Neuronal stem cell (in vitro differentiated cells): Measurements from ENCODE around the gene PPP1R3D.
"Not testable (repeated sequence)": the region's sequence is repeated elsewhere in the genome, so short reads cannot be mapped to it uniquely, and the experiment has no call there.

Experiments
- DNase-seq: peaks from one replicate; pipeline ENCODE4 v3.0.0-alpha.2; 2013; ENCODE audit warnings: low spot score
- H2AFZ ChIP-seq: one replicate; pipeline ENCODE4 v1.6.1; 2013; ENCODE audit warnings: mild to moderate bottlenecking, low read length, inconsistent platforms
- H2AK5ac ChIP-seq: 2 replicates; pipeline ENCODE4 v1.6.1; 2013; ENCODE audit warnings: low read depth, mild to moderate bottlenecking, inconsistent platforms, low read length, moderate library complexity, mixed read lengths
- H2BK120ac ChIP-seq: 2 replicates; pipeline ENCODE4 v1.6.1; 2013; ENCODE audit warnings: low read depth, mild to moderate bottlenecking, inconsistent platforms, low read length, moderate library complexity, mixed read lengths
- H2BK12ac ChIP-seq: one replicate; pipeline ENCODE4 v1.6.1; 2013; ENCODE audit warnings: low read length, inconsistent platforms
- H2BK15ac ChIP-seq: 2 replicates; pipeline ENCODE4 v1.6.1; 2013; ENCODE audit warnings: mild to moderate bottlenecking, low read length, inconsistent platforms, mixed read lengths
- H2BK5ac ChIP-seq: one replicate; pipeline ENCODE4 v1.6.1; 2013; ENCODE audit warnings: inconsistent platforms, mild to moderate bottlenecking, low read length, moderate library complexity
- H3K14ac ChIP-seq: one replicate; pipeline ENCODE4 v1.6.1; 2013; ENCODE audit warnings: low read length, inconsistent platforms
- H3K18ac ChIP-seq: 2 replicates; pipeline ENCODE4 v1.6.1; 2013; ENCODE audit warnings: low read length, inconsistent platforms
- H3K23ac ChIP-seq: 2 replicates; pipeline ENCODE4 v1.6.1; 2013; ENCODE audit warnings: low read depth, mild to moderate bottlenecking, mixed read lengths, low read length, inconsistent platforms; ENCODE audit not compliant: poor library complexity
- H3K27ac ChIP-seq: replicated peaks from 3 replicates; pipeline ENCODE4 v1.5.1; 2013; ENCODE audit warnings: low read length, inconsistent platforms
- H3K27me3 ChIP-seq, 3 experiments: 2 replicates each; pipeline ENCODE4 v1.6.1; 2013; ENCODE audit warnings: low read length in 3 of 3, mild to moderate bottlenecking in 2 of 3, inconsistent platforms in 1 of 3, low read depth in 1 of 3, mixed read lengths in 1 of 3, moderate library complexity in 1 of 3; ENCODE audit not compliant: control insufficient read depth in 3 of 3, insufficient read depth in 3 of 3
- H3K36me3 ChIP-seq, 2 donors: replicated peaks in 1 of 2; 2 replicates each; pipeline ENCODE4 v1.6.1; 2013; ENCODE audit warnings: low read length in 2 of 2; ENCODE audit not compliant: control insufficient read depth in 2 of 2, insufficient read depth in 2 of 2
- H3K4ac ChIP-seq: 2 replicates; pipeline ENCODE4 v1.6.1; 2013; ENCODE audit warnings: inconsistent platforms, mild to moderate bottlenecking, low read length, moderate library complexity
- H3K4me1 ChIP-seq, 2 donors: 1 replicate in 1 of 2; 2 replicates in 1 of 2; pipeline ENCODE4 v1.6.1; 2013; ENCODE audit warnings: low read length in 2 of 2, low read depth in 1 of 2; ENCODE audit not compliant: control insufficient read depth in 2 of 2, insufficient read depth in 1 of 2
- H3K4me2 ChIP-seq: one replicate; pipeline ENCODE4 v1.6.1; 2013; ENCODE audit warnings: mild to moderate bottlenecking, low read length, inconsistent platforms; ENCODE audit not compliant: insufficient read depth, poor library complexity, severe bottlenecking
- H3K4me3 ChIP-seq, 2 donors: 2 replicates each; pipeline ENCODE4 v1.5.1; 2013; ENCODE audit warnings: low read length in 2 of 2, mild to moderate bottlenecking in 2 of 2, inconsistent platforms in 1 of 2, moderate library complexity in 1 of 2
- H3K79me1 ChIP-seq: one replicate; pipeline ENCODE4 v1.6.1; 2013; ENCODE audit warnings: low read depth, mild to moderate bottlenecking, inconsistent platforms, low read length, moderate library complexity
- H3K9ac ChIP-seq: one replicate; pipeline ENCODE4 v1.6.1; 2013; ENCODE audit warnings: mild to moderate bottlenecking, low read depth, low read length, inconsistent platforms; ENCODE audit not compliant: poor library complexity
- H3K9me3 ChIP-seq, 2 donors: replicated peaks in 1 of 2; 2 replicates each; pipeline versions ENCODE3 to v1.6.1; 2013; ENCODE audit warnings: low read length in 2 of 2, mild to moderate bottlenecking in 2 of 2, inconsistent platforms in 1 of 2, low read depth in 1 of 2, mixed read lengths in 1 of 2, moderate library complexity in 1 of 2; ENCODE audit not compliant: control insufficient read depth in 2 of 2, insufficient read depth in 1 of 2
- H4K8ac ChIP-seq: one replicate; pipeline ENCODE4 v1.6.1; 2013; ENCODE audit warnings: low read depth, mild to moderate bottlenecking, inconsistent platforms, low read length, moderate library complexity
- H4K91ac ChIP-seq: one replicate; pipeline ENCODE4 v1.6.1; 2013; ENCODE audit warnings: low read length, low read depth, mild to moderate bottlenecking, inconsistent platforms; ENCODE audit not compliant: poor library complexity
- WGBS, 2 donors: extraction: QIAGEN DNeasy Blood & Tissue Kit; methylation state at CpG; one replicate each; pipeline ENCODE4 v1.1.7; 2013; ENCODE audit warnings: missing lambda C conversion rate in 2 of 2, mixed read lengths in 1 of 2; ENCODE audit not compliant: insufficient read length in 2 of 2, insufficient replicate concordance in 1 of 2; ENCODE audit errors: extremely low coverage in 2 of 2; 5-methylcytosine and 5-hydroxymethylcytosine counted together

Gene PPP1R3D

DNA sequence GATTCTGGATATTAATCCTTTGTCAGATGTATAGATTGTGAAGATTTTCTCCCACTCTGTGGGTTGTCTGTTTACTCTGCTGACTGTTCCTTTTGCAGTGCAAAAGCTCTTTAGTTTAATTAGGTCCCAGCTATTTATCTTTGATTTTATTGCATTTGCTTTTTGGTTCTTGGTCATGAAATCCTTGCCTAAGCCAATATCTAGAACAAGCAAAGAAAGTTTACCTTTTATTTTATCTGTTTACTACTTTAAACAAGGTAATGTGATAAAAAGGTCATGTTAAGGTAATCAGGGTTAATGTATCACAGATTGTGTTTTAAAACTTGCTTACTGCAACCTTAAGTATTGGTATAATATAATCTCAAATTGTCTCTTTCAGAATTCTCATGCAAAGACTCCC, 17.5 kb upstream of the PPP1R3D start:
- H3K18ac ChIP-seq, H2BK120ac ChIP-seq, H3K23ac ChIP-seq, H2AFZ ChIP-seq, H3K27me3 ChIP-seq, H3K36me3 ChIP-seq, H3K4me1 ChIP-seq, H3K27ac ChIP-seq, H3K9me3 ChIP-seq, H3K4me3 ChIP-seq, H2BK15ac ChIP-seq, H2BK12ac ChIP-seq, H2BK5ac ChIP-seq, H2AK5ac ChIP-seq, H3K4ac ChIP-seq, H3K79me1 ChIP-seq, H3K4me2 ChIP-seq, H3K14ac ChIP-seq, H3K9ac ChIP-seq, H4K8ac ChIP-seq, DNase-seq, H4K91ac ChIP-seq: not testable (repeated sequence)

DNA sequence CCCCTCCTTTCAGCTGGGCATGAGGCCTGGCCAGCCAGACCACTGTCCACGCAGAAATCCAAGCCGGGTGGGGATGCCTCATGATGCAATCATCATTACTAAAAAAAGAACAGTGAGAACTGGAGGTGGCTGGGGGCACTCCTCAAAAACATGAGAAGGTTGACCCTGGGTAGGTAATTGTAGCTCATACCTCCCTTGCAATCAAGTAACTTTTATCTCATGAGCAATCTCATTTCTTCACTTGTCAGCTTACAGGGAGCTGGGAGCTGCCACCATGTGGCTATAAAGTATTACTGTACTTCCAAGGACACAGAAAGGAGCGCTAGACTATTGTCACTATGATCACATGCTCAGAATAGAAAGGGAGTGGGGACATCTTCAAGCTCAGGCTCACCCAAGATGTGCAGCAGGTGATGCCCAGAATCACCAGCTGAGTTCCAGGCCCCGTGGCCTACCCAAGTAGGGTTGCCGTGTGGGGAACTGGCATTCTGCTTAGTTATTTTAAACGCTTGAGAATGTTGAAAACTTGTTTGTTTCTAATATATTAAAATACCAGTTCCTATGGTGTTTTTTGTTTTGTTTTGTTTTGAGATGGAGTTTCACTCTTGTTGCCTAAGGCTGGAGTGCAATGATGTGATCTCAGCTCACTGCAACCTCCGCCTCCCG, 15.2 kb upstream of the PPP1R3D start:
- Histone ChIP-seq H3K23ac (no peak overlapping the region), H3K79me1 (no peaks in the 10 kb centered on the region), H3K27ac (no peak overlapping the region), H2AFZ (no peak overlapping the region), H3K4ac (no peak overlapping the region), H4K91ac (no peak overlapping the region), H3K36me3 (no peaks in the 10 kb centered on the region), H3K18ac (no peak overlapping the region), H2BK120ac (no peak overlapping the region), H3K4me2 (no peak overlapping the region), H2BK12ac (no peak overlapping the region), H3K9me3 (no peaks in the 10 kb centered on the region), H2BK15ac (no peak overlapping the region), H4K8ac (no peak overlapping the region), H2BK5ac (no peak overlapping the region), H3K4me3 (no peak overlapping the region), H3K27me3 (no peaks in the 10 kb centered on the region), H3K14ac (no peak overlapping the region), H3K4me1 (peaks cover 0 to 5% of the 10 kb centered on the region in 2 donors), H3K9ac (no peak overlapping the region), H2AK5ac (no peak overlapping the region)
- DNase-seq: no peak
- WGBS, 2 donors: no CpG with 5 or more reads among the region's 8 CpGs

DNA sequence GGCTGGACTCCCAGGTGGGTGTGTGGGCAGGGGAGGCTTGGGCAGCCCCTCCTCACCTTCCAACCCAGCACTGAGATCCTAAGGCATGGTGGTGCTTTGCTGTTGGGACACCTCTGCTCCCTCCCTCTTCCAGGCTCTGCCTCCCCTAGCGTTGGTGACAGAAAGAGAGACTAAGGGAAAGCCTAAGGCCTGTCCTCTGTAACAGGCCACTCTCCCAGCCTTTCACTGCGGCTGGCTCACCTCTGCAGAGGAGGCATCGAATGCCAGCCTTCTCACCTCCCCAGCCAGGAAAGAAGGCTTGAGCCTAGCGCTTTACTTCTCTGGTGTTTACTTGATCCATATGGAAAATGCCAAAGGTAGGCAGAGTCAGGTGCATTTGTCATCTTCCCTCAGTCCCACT, 14.6 kb upstream of the PPP1R3D start:
- H3K79me1 ChIP-seq: no peaks in the 10 kb centered on the region
- H3K4ac ChIP-seq: no peak overlapping the region
- no peak for DNase-seq
- H3K4me1 ChIP-seq: peaks cover 0 to 5% of the 10 kb centered on the region in 2 donors
- whole genome bisulfite sequencing, 2 donors: no CpG with 5 or more reads among the region's 4 CpGs
- H3K23ac ChIP-seq: no peak overlapping the region
- H3K27ac ChIP-seq: no peak overlapping the region
- no peak overlapping the region for H2BK120ac ChIP-seq
- H2AK5ac ChIP-seq: peak overlapping the region; percentile 36
- no peak overlapping the region for H3K4me2 ChIP-seq
- no peaks in the 10 kb centered on the region for H3K9me3 ChIP-seq
- H3K9ac ChIP-seq: no peak overlapping the region
- no peak overlapping the region for H4K91ac ChIP-seq
- peak overlapping the region; percentile 60 for H2BK12ac ChIP-seq
- H2BK15ac ChIP-seq: peak overlapping the region; percentile 3
- H3K36me3 ChIP-seq: peaks cover 0 to 2% of the 10 kb centered on the region in 2 donors
- H3K18ac ChIP-seq: no peak overlapping the region
- no peaks in the 10 kb centered on the region for H3K27me3 ChIP-seq
- H2AFZ ChIP-seq: no peak overlapping the region
- no peak overlapping the region for H3K14ac ChIP-seq
- H2BK5ac ChIP-seq: no peak overlapping the region
- no peak overlapping the region for H4K8ac ChIP-seq
- H3K4me3 ChIP-seq: no peak overlapping the region

DNA sequence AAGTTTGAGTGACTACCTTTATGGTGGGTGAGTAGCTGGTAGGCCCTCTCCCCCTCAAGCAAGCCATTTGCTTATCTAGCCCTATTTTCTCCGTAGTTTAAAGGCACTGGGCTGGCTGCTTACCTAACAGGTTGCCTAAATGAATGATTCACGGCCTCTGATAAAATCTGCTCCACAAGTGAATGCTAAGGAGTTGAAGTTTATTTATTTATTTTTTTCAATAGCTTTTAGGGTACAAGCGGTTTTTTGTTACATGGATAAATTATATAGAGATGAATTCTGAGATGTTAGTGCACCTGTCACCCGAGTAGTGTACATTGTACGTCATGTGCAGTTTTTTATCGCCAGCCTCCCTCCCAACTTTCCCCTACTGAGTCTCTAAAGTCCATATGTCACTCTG, 9.8 kb upstream of the PPP1R3D start:
- H3K4me3 ChIP-seq: no peak overlapping the region
- H2AK5ac ChIP-seq: no peak overlapping the region
- DNase-seq: no peak
- no peak overlapping the region for H3K14ac ChIP-seq
- no peak overlapping the region for H3K4ac ChIP-seq
- no peak overlapping the region for H2BK15ac ChIP-seq
- H3K27ac ChIP-seq: no peak overlapping the region
- no peak overlapping the region for H3K23ac ChIP-seq
- no peak overlapping the region for H3K18ac ChIP-seq
- H2BK5ac ChIP-seq: no peak overlapping the region
- no peak overlapping the region for H2BK12ac ChIP-seq
- no peak overlapping the region for H2AFZ ChIP-seq
- no CpG with 5 or more reads among the region's 6 CpGs for WGBS, 2 donors
- no peak overlapping the region for H4K8ac ChIP-seq
- H3K9me3 ChIP-seq: no peaks in the 10 kb centered on the region
- no peak overlapping the region for H2BK120ac ChIP-seq
- peaks cover 1 to 3% of the 10 kb centered on the region in 2 donors for H3K4me1 ChIP-seq
- no peak overlapping the region for H4K91ac ChIP-seq
- H3K36me3 ChIP-seq: peaks cover 0 to 14% of the 10 kb centered on the region in 2 donors
- no peaks in the 10 kb centered on the region for H3K27me3 ChIP-seq
- H3K79me1 ChIP-seq: no peaks in the 10 kb centered on the region
- no peak overlapping the region for H3K9ac ChIP-seq
- H3K4me2 ChIP-seq: no peak overlapping the region
